HCT116 (cell line): ENCODE results near the gene KCTD10. TPM values are rescaled to one million over a fixed set of nuclear protein-coding genes. Genes with fewer than 3 reads are reported as not detected.

Experiments
- ATAC-seq: fragments of 200-7000 bp; cut with Tn5 transposase; 2 replicates; pipeline ENCODE4 v1.9.1; 2020; ENCODE audit warnings: mild to moderate bottlenecking, moderate library complexity
- BruUV-seq: library from RNA; stranded (reverse); fragments of 400-500 nt; replicated peaks from 2 replicates; lab custom pipeline; 2021; lab: Mats Ljungman, UMichigan
- CTCF ChIA-PET: fragments of 300-600 bp; sonication (Branson Sonifier 250); formaldehyde crosslinking; loops from one replicate; lab custom pipeline; 2021; ENCODE audit warnings: antibody characterized with exemption; lab: Charles Lee
- POLR2A ChIA-PET: fragments of 300-600, 350-600 bp; sonication (Branson Sonifier 250); formaldehyde crosslinking; loops from one replicate; lab custom pipeline; 2021; ENCODE audit warnings: antibody characterized with exemption; lab: Charles Lee
- RAD21 ChIA-PET, 2 experiments: fragments of 300-600 bp; sonication (Branson Sonifier 250); formaldehyde crosslinking; loops; one replicate each; lab custom pipeline; 2023; ENCODE audit warnings: low total read pairs in 2 of 2; ENCODE audit not compliant: uncharacterized antibody in 2 of 2, unreplicated experiment in 2 of 2, low non-redundant PET in 1 of 2; lab: Charles Lee
- DNase-seq: peaks from one replicate; pipeline ENCODE4 v3.0.0-alpha.2; 2010; ENCODE audit warnings: low read depth, low spot score
- H2AFZ ChIP-seq: fragments of 200-600 bp; shearing (Covaris generic), sonication (generic); 2 replicates; pipeline ENCODE4 v1.6.1; 2017; ENCODE audit warnings: low read depth, mixed run types, mixed read lengths, antibody characterized with exemption, low read length; ENCODE audit not compliant: poor library complexity, severe bottlenecking
- H3K27ac ChIP-seq: 2 replicates; pipeline ENCODE4 v1.5.1; 2012; ENCODE audit warnings: low read depth, low read length
- H3K27me3 ChIP-seq: fragments of 200-600 bp; sonication (generic); 2 replicates; pipeline ENCODE4 v1.6.1; 2016; ENCODE audit warnings: mixed run types, low read length, mixed read lengths; ENCODE audit not compliant: insufficient read depth
- H3K36me3 ChIP-seq, 2 experiments: fragments of 200-500 bp in 1 of 2; fragments of 200-600 bp in 1 of 2; sonication (Bioruptor generic) in 1 of 2; sonication (generic) in 1 of 2; 2 replicates each; pipeline versions ENCODE4 v1.5.1 to v1.6.1; 2014 to 2016; ENCODE audit warnings: low read length in 2 of 2, inconsistent platforms in 1 of 2, mixed read lengths in 1 of 2, mixed run types in 1 of 2; ENCODE audit not compliant: insufficient read depth in 2 of 2, control insufficient read depth in 1 of 2
- H3K4me1 ChIP-seq, 2 experiments: fragments of 200-600 bp in 1 of 2; sonication (generic) in 1 of 2; 2 replicates each; pipeline versions ENCODE4 v1.5.1 to v1.6.1; 2012 to 2017; ENCODE audit warnings: low read length in 2 of 2, inconsistent platforms in 1 of 2, mild to moderate bottlenecking in 1 of 2, mixed read lengths in 1 of 2, mixed run types in 1 of 2, moderate library complexity in 1 of 2; ENCODE audit not compliant: insufficient read depth in 2 of 2, control insufficient read depth in 1 of 2
- H3K4me2 ChIP-seq: fragments of 200-600 bp; sonication (generic); 2 replicates; pipeline ENCODE4 v1.6.1; 2017; ENCODE audit warnings: mixed run types, low read length, mixed read lengths
- H3K4me3 ChIP-seq, 2 experiments: fragments of 200-600 bp in 1 of 2; sonication (generic) in 1 of 2; replicated peaks in 1 of 2; 2 replicates each; pipeline ENCODE4 v1.5.1; 2011 to 2016; ENCODE audit warnings: low read length in 2 of 2, control low read depth in 1 of 2, low read depth in 1 of 2, mild to moderate bottlenecking in 1 of 2, mixed read lengths in 1 of 2, mixed run types in 1 of 2
- H3K79me2 ChIP-seq: fragments of 200-600 bp; sonication (generic); 2 replicates; pipeline ENCODE4 v1.6.1; 2017; ENCODE audit warnings: mild to moderate bottlenecking, mixed run types, low read length, moderate library complexity, mixed read lengths; ENCODE audit not compliant: insufficient read depth
- H3K9ac ChIP-seq: fragments of 200-600 bp; sonication (generic); 2 replicates; pipeline ENCODE4 v1.6.1; 2016; ENCODE audit warnings: low read length, mixed read lengths
- H3K9me2 ChIP-seq: fragments of 200-600 bp; sonication (generic), shearing (Covaris generic); 2 replicates; pipeline ENCODE4 v1.6.1; 2017; ENCODE audit warnings: mixed run types, mild to moderate bottlenecking, moderate library complexity; ENCODE audit not compliant: insufficient read depth
- H3K9me3 ChIP-seq, 2 experiments: fragments of 200-500 bp in 1 of 2; fragments of 200-600 bp in 1 of 2; sonication (Bioruptor generic) in 1 of 2; sonication (generic) in 1 of 2; 2 replicates each; pipeline ENCODE4 v1.6.1; 2014 to 2017; ENCODE audit warnings: low read length in 2 of 2, mixed read lengths in 2 of 2, inconsistent platforms in 1 of 2, low read depth in 1 of 2, mild to moderate bottlenecking in 1 of 2, mixed run types in 1 of 2, moderate library complexity in 1 of 2; ENCODE audit not compliant: control insufficient read depth in 1 of 2, insufficient read depth in 1 of 2
- H4K20me1 ChIP-seq: fragments of 200-600 bp; sonication (generic), shearing (Covaris generic); 2 replicates; pipeline ENCODE4 v1.6.1; 2017; ENCODE audit warnings: mixed run types, mild to moderate bottlenecking, moderate library complexity; ENCODE audit not compliant: insufficient read depth
- CBX3 ChIP-seq: IDR thresholded peaks from 2 replicates; pipeline ENCODE4 v1.6.1; 2012; ENCODE audit warnings: low read depth
- EGR1 ChIP-seq: IDR thresholded peaks from 2 replicates; pipeline ENCODE4 v1.6.1; 2012; ENCODE audit warnings: low read depth
- EZH2phosphoT487 ChIP-seq: fragments of 200-600 bp; IDR thresholded peaks from 2 replicates; pipeline ENCODE4 v1.6.1; 2018; ENCODE audit warnings: antibody characterized with exemption, borderline replicate concordance
- FOSL1 ChIP-seq: IDR thresholded peaks from 2 replicates; pipeline ENCODE4 v1.6.1; 2012; ENCODE audit warnings: low read depth
- JUND ChIP-seq: IDR thresholded peaks from 2 replicates; pipeline ENCODE4 v1.6.1; 2012
- POLR2A ChIP-seq: IDR thresholded peaks from 2 replicates; pipeline ENCODE4 v1.7.0; 2011; ENCODE audit warnings: borderline replicate concordance; ENCODE audit not compliant: insufficient read depth, insufficient read length; ENCODE audit errors: extremely low read depth
- RAD21 ChIP-seq: IDR thresholded peaks from 2 replicates; pipeline ENCODE4 v1.6.1; 2012; ENCODE audit warnings: low read depth, mild to moderate bottlenecking
- SIN3A ChIP-seq: IDR thresholded peaks from 2 replicates; pipeline ENCODE4 v1.6.1; 2012; ENCODE audit warnings: low read depth
- SP1 ChIP-seq: IDR thresholded peaks from 2 replicates; pipeline ENCODE4 v1.6.1; 2012; ENCODE audit warnings: low read depth
- TCF7L2 ChIP-seq: IDR thresholded peaks from 2 replicates; pipeline ENCODE4 v1.7.0; 2011; ENCODE audit warnings: borderline replicate concordance, inconsistent platforms; ENCODE audit not compliant: insufficient read depth, insufficient read length; ENCODE audit errors: extremely low read depth
- ZNF274 ChIP-seq: fragments of 200-500 bp; sonication (Bioruptor generic); IDR thresholded peaks from 2 replicates; pipeline ENCODE4 v1.6.1; 2014; ENCODE audit warnings: mild to moderate bottlenecking, low read depth, low read length, inconsistent platforms
- intact Hi-C: fragments of 100-400 bp; cut with micrococcal nuclease; formaldehyde crosslinking; loops from 2 replicates; pipeline ENCODE4 v1.10.0; 2022
- total RNA-seq: library from RNA; stranded (reverse); gene quantifications from one replicate; pipeline ENCODE4 v1.2.1, GENCODE V29; 2021; ENCODE audit not compliant: unreplicated experiment
- TF ChIP-seq, protein P1 (sequence below): IDR thresholded peaks from 2 replicates; pipeline ENCODE4 v1.6.1; 2012; ENCODE audit warnings: low read depth
- TF ChIP-seq, protein P2 (sequence below): IDR thresholded peaks from 2 replicates; pipeline ENCODE4 v1.6.1; 2011; ENCODE audit warnings: mild to moderate bottlenecking, low read length, moderate library complexity; ENCODE audit not compliant: insufficient replicate concordance; ENCODE audit errors: extremely low read depth

Gene KCTD10
- total RNA-seq, 1 experiment from 2014 or later, result 34.7 TPM

DNA sequence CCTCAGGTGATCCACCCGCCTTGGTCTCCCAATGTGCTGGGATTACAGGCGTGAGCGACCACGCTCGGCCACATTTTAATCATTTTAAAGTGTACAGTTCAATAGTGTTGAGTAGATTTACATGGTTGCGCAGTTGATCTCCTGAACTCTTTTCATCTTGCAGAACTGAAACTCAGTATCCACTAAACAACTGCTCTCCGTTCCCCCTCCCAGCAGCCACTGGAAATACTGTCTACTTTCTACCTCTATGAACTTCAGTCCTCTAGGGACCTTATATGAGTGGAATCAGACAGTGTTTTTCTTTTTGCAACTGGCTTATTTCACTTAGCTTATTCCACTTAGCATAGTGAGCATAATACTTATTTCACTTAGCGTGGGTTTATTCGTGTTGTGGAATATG lies 53.7 kb downstream of the KCTD10 start:
- ChIA-PET CTCF (no interaction called here), RAD21 (no interaction called here), POLR2A (no interaction called here)
- peaks cover 0 to 3% of the 10 kb centered on the region in 2 experiments; a peak in 1 of 4 replicates for H3K4me1 ChIP-seq
- H3K4me2 ChIP-seq, result no peak overlapping the region
- no peak overlapping the region for H2AFZ ChIP-seq
- no peak for DNase-seq
- TF ChIP-seq FOSL1 (no peak), TCF7L2 (no peak), RAD21 (no peak), POLR2A (no peak), EGR1 (no peak), ZNF274 (no peak), EZH2phosphoT487 (no peak), CBX3 (no peak), SP1 (no peak), JUND (no peak), SIN3A (no peak)
- TF ChIP-seq, protein P1, sequence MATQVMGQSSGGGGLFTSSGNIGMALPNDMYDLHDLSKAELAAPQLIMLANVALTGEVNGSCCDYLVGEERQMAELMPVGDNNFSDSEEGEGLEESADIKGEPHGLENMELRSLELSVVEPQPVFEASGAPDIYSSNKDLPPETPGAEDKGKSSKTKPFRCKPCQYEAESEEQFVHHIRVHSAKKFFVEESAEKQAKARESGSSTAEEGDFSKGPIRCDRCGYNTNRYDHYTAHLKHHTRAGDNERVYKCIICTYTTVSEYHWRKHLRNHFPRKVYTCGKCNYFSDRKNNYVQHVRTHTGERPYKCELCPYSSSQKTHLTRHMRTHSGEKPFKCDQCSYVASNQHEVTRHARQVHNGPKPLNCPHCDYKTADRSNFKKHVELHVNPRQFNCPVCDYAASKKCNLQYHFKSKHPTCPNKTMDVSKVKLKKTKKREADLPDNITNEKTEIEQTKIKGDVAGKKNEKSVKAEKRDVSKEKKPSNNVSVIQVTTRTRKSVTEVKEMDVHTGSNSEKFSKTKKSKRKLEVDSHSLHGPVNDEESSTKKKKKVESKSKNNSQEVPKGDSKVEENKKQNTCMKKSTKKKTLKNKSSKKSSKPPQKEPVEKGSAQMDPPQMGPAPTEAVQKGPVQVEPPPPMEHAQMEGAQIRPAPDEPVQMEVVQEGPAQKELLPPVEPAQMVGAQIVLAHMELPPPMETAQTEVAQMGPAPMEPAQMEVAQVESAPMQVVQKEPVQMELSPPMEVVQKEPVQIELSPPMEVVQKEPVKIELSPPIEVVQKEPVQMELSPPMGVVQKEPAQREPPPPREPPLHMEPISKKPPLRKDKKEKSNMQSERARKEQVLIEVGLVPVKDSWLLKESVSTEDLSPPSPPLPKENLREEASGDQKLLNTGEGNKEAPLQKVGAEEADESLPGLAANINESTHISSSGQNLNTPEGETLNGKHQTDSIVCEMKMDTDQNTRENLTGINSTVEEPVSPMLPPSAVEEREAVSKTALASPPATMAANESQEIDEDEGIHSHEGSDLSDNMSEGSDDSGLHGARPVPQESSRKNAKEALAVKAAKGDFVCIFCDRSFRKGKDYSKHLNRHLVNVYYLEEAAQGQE, result no peak
- TF ChIP-seq, protein P2, sequence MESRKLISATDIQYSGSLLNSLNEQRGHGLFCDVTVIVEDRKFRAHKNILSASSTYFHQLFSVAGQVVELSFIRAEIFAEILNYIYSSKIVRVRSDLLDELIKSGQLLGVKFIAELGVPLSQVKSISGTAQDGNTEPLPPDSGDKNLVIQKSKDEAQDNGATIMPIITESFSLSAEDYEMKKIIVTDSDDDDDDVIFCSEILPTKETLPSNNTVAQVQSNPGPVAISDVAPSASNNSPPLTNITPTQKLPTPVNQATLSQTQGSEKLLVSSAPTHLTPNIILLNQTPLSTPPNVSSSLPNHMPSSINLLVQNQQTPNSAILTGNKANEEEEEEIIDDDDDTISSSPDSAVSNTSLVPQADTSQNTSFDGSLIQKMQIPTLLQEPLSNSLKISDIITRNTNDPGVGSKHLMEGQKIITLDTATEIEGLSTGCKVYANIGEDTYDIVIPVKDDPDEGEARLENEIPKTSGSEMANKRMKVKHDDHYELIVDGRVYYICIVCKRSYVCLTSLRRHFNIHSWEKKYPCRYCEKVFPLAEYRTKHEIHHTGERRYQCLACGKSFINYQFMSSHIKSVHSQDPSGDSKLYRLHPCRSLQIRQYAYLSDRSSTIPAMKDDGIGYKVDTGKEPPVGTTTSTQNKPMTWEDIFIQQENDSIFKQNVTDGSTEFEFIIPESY, result no peak
- no TSS peak for BruUV-seq
- no peak for ATAC-seq
- no peak overlapping the region for H3K27ac ChIP-seq
- H3K79me2 ChIP-seq, result no peaks in the 10 kb centered on the region
- intact Hi-C loops, result no loop called here
- no peak overlapping the region for H3K4me3 ChIP-seq
- H4K20me1 ChIP-seq, result no peaks in the 10 kb centered on the region
- H3K27me3 ChIP-seq, result no peaks in the 10 kb centered on the region
- no peaks in the 10 kb centered on the region for H3K9me3 ChIP-seq
- H3K9ac ChIP-seq, result no peak overlapping the region
- no peaks in the 10 kb centered on the region for H3K9me2 ChIP-seq
- no peaks in the 10 kb centered on the region for H3K36me3 ChIP-seq
